Pancreas (tissue), 10 donors: ENCODE results near the gene CHST13. TPM values are rescaled to one million over a fixed set of nuclear protein-coding genes. Genes with fewer than 3 reads are reported as not detected.

Experiments used
- ATAC-seq, 4 donors: fragments of 200-7000 bp; cut with Tn5 transposase; one replicate each; pipeline versions ENCODE4 v1.8.0 to v1.9.1; 2020; ENCODE audit warnings: mild to moderate bottlenecking in 4 of 4, moderate library complexity in 4 of 4
- DNase-seq, 6 donors: peaks; one replicate each; pipeline ENCODE4 v3.0.0-alpha.2; 2020
- FAIRE-seq: peaks from 2 replicates; lab custom pipeline; 2012; peaks lifted over from hg19 to GRCh38; lab: Jason Lieb, UNC
- H3K27ac ChIP-seq, 4 donors: fragments of 200-600 bp; sonication (generic); 1 replicate in 3 of 4; 2 replicates in 1 of 4; pipeline versions ENCODE4 v1.5.0 to v1.8.0; 2020
- H3K27me3 ChIP-seq, 4 donors: fragments of 200-600 bp; one replicate each; pipeline ENCODE4 v1.8.0; 2021
- H3K36me3 ChIP-seq, 3 donors: fragments of 200-600 bp; sonication (generic) in 1 of 3; one replicate each; pipeline versions ENCODE4 v1.5.0 to v1.8.0; 2020 to 2021
- H3K4me1 ChIP-seq, 3 donors: fragments of 200-600 bp; one replicate each; pipeline ENCODE4 v1.8.0; 2021
- H3K4me3 ChIP-seq, 4 donors: fragments of 200-600 bp; sonication (generic) in 2 of 4; one replicate each; pipeline versions ENCODE4 v1.5.0 to v1.8.0; 2020 to 2021
- H3K9me3 ChIP-seq, 4 donors: fragments of 200-600 bp; one replicate each; pipeline ENCODE4 v1.8.0; 2021
- WGBS, 2 donors: extraction: QIAGEN DNeasy Blood & Tissue Kit; methylation state at CpG; one replicate each; pipeline ENCODE4 v1.1.7; 2013; 5-methylcytosine and 5-hydroxymethylcytosine counted together
- intact Hi-C, 3 donors: fragments of 100-400 bp; cut with DNase I; formaldehyde crosslinking; loops; one replicate each; pipeline versions ENCODE4 v1.11.1 to v1.14.2; 2022
- polyA plus RNA-seq, 2 donors: library from polyadenylated mRNA; stranded (reverse); fragments of 200-250 nt; gene quantifications; one replicate each; pipeline ENCODE4 v1.2.3, GENCODE V29; 2013
- total RNA-seq, 6 donors: library from RNA; stranded (reverse); fragmentation: NEBNext Ultra II Directional in 4 of 6; extraction: Animal tissue kit (Norgen Biotek cat#: 25700) in 4 of 6; gene quantifications; one replicate each; pipeline versions ENCODE4 v1.2.1 to v1.2.4, GENCODE V29; 2021 to 2023
- TF ChIP-seq, protein P1 (sequence below), 4 donors: fragments of 200-600 bp; sonication (generic) in 3 of 4; IDR thresholded peaks; one replicate each; pipeline versions ENCODE4 v1.5.0 to v1.8.0; 2021; ENCODE audit warnings: antibody characterized with exemption in 4 of 4
- donor health status: healthy with polysubstance abuse.
- donor health status: DM: no; HTN: no; CAD: no; lungs with moderate emphysema.
- donor health status: DM: no; HTN: no; CAD: no.
- donor health status: control.
- donor health status: control.
- donor health status: Bipolar disorder and iron deficiency.
- donor health status: DM: yes; HTN: yes; CAD: no.
- donor health status: DM: no; HTN: no; CAD: no.
- donor health status: DM: no; HTN: no; CAD: no.
- donor health status: DM: yes; HTN: yes; CAD: no.

CHST13 gene
- total and polyA plus RNA-seq, 8 donors: 0.08 to 0.28 (median 0.19) TPM; not detected in 2

DNA sequence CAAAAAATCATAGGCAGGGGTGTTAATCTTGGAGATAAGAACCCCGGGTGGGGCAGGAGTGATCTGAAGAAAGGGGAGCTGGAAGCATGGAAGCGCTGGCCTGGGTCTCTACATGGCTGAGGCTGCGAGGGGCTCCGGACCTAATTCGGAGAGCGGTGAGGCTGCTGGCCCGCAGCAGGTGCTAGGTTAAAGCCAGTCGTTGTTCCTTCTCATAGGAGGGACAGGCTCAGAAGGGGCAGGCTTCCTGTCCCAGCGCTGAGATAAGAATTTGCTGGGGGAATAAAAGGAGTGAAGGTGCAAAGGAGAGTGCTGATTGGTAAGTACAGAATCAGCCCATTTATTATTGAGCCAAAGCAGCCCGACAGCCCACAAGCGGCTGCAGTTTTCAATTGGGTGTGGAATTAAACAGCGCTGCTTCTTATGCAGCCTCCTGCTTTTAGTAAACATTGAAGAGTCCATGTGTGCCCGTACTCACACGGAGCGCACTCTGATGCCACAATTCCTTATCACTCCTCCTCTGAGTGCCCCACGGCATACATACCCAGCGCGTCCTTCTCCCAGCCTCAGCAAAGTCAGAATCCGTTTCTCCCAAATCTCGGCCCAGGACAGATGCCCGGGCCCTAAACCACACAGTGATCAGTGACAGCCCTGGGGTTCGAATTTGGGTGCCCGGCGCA lies 17.1 kb downstream of the CHST13 start:
- no peak for ATAC-seq
- 60 to 64% methylated on average over 24 of the region's 24 CpGs for WGBS, 2 donors
- H3K27ac ChIP-seq: no peak overlapping the region

GRCh38 chr3:126541628-126542339 lies 17.8 kb downstream of the CHST13 start:
- Histone ChIP-seq H3K27me3 (no peaks in the 10 kb centered on the region), H3K4me1 (no peaks in the 10 kb centered on the region), H3K36me3 (no peaks in the 10 kb centered on the region), H3K4me3 (no peak overlapping the region), H3K27ac (no peak overlapping the region), H3K9me3 (no peaks in the 10 kb centered on the region)
- ATAC-seq (no peak), DNase-seq (peak in 1 of 6 donors; percentile 4), FAIRE-seq (no peak)
- WGBS, 2 donors: 37 to 46% methylated on average over 85 to 101 of the region's 101 CpGs
- TF ChIP-seq, protein P1, sequence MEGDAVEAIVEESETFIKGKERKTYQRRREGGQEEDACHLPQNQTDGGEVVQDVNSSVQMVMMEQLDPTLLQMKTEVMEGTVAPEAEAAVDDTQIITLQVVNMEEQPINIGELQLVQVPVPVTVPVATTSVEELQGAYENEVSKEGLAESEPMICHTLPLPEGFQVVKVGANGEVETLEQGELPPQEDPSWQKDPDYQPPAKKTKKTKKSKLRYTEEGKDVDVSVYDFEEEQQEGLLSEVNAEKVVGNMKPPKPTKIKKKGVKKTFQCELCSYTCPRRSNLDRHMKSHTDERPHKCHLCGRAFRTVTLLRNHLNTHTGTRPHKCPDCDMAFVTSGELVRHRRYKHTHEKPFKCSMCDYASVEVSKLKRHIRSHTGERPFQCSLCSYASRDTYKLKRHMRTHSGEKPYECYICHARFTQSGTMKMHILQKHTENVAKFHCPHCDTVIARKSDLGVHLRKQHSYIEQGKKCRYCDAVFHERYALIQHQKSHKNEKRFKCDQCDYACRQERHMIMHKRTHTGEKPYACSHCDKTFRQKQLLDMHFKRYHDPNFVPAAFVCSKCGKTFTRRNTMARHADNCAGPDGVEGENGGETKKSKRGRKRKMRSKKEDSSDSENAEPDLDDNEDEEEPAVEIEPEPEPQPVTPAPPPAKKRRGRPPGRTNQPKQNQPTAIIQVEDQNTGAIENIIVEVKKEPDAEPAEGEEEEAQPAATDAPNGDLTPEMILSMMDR (IDR thresholded peaks at IDR 0.05): no peak
- intact Hi-C loops: no loop called here

More for the DNA sequence above, 17.1 kb downstream of the CHST13 start:
- intact Hi-C loops: no loop called here
- DNase-seq (peak in 3 of 6 donors; percentile 1 to 31 (median 10)), FAIRE-seq (no peak)
- Histone ChIP-seq H3K27me3 (no peaks in the 10 kb centered on the region), H3K36me3 (no peaks in the 10 kb centered on the region), H3K4me1 (no peaks in the 10 kb centered on the region), H3K4me3 (no peak overlapping the region), H3K9me3 (no peaks in the 10 kb centered on the region)
- TF ChIP-seq, protein P1 (IDR thresholded peaks at IDR 0.05): no peak

DNA sequence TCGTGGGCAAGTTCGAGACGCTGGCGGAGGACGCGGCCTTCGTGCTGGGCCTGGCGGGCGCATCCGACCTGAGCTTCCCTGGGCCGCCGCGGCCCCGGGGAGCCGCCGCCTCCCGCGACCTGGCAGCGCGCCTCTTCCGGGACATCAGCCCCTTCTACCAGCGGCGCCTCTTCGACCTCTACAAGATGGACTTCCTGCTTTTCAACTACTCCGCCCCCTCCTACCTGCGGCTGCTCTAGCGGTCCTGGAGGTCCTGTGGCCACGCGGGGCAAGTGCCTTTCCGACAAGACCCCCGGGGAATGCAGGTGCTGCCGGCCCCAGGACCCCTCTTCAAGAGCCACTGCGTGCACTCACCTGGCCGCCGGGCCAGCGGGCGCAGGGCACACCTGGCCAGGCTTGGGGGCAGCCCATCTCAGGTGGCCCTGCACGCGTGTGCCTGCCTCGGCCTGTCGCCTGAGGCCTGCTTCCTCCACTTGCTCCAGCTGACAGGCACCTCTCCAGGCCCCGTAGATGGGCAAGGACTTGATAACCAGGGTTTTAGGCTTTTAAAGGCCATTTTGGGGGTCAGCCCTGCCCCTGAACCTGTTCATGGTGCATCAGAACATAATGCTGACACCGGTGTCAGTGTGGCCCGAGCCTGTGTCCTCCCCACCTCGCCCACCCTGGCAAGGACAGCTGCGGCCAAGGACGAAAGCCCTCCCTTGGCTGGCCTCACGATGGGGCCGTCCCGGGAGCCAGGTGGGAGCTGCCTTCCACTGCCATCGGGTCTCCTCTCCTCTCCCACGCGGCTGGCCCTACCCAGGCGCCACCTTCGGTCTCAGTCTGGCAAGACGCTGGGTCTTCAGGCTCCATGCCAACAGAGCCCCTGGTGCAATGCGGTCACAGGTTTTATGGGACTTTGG lies 18.6 kb downstream of the CHST13 start:
- no peak overlapping the region for H3K4me3 ChIP-seq
- DNase-seq: peak in 4 of 6 donors; percentile 5 to 51 (median 15)
- no peaks in the 10 kb centered on the region for H3K36me3 ChIP-seq
- no peak for FAIRE-seq
- intact Hi-C loops: no loop called here
- H3K27me3 ChIP-seq: no peaks in the 10 kb centered on the region
- TF ChIP-seq, protein P1 (IDR thresholded peaks at IDR 0.05): no peak
- 76 to 79% methylated on average over 54 to 57 of the region's 57 CpGs for WGBS, 2 donors
- no peaks in the 10 kb centered on the region for H3K4me1 ChIP-seq
- no peak for ATAC-seq
- H3K27ac ChIP-seq: no peak overlapping the region
- no peaks in the 10 kb centered on the region for H3K9me3 ChIP-seq

GRCh38 chr3:126543457-126544061 lies 19.6 kb downstream of the CHST13 start:
- Histone ChIP-seq H3K4me3 (no peak overlapping the region), H3K9me3 (no peaks in the 10 kb centered on the region), H3K4me1 (no peaks in the 10 kb centered on the region), H3K36me3 (no peaks in the 10 kb centered on the region), H3K27ac (no peak overlapping the region), H3K27me3 (no peaks in the 10 kb centered on the region)
- DNase-seq (peak in 2 of 6 donors; percentile 1 to 24), ATAC-seq (no peak), FAIRE-seq (no peak)
- TF ChIP-seq, protein P1 (IDR thresholded peaks at IDR 0.05): no peak
- 82 to 83% methylated on average over 2 of the region's 2 CpGs for WGBS, 2 donors
- intact Hi-C loops: no loop called here
